Measurements from ENCODE around the gene KCND2.
A peak's percentile ranks its signal among the peaks of the same experiment; 100 is the strongest.

The KCND2 gene

GRCh38 chr7:120783273-120783672, 510.3 kb downstream of the KCND2 start:
- Histone ChIP-seq H3K9ac (no peak overlapping the region), H3K4me1 (no peaks in the 10 kb centered on the region), H3K4me3 (ENCODE audit: low read depth, low read length) (no peak overlapping the region), H3K27ac (no peak overlapping the region), H3K27me3 (ENCODE audit: control insufficient read depth, insufficient read depth, low read length) (no peaks in the 10 kb centered on the region), H2AFZ (no peak overlapping the region), H3K79me2 (no peaks in the 10 kb centered on the region), H3K9me3 (ENCODE audit: control insufficient read depth, low read length) (no peaks in the 10 kb centered on the region), H3K4me2 (ENCODE audit: low read length) (no peak overlapping the region), H3K36me3 (ENCODE audit: control insufficient read depth, insufficient read depth, low read length) (no peaks in the 10 kb centered on the region)
- TF ChIP-seq, protein P1, sequence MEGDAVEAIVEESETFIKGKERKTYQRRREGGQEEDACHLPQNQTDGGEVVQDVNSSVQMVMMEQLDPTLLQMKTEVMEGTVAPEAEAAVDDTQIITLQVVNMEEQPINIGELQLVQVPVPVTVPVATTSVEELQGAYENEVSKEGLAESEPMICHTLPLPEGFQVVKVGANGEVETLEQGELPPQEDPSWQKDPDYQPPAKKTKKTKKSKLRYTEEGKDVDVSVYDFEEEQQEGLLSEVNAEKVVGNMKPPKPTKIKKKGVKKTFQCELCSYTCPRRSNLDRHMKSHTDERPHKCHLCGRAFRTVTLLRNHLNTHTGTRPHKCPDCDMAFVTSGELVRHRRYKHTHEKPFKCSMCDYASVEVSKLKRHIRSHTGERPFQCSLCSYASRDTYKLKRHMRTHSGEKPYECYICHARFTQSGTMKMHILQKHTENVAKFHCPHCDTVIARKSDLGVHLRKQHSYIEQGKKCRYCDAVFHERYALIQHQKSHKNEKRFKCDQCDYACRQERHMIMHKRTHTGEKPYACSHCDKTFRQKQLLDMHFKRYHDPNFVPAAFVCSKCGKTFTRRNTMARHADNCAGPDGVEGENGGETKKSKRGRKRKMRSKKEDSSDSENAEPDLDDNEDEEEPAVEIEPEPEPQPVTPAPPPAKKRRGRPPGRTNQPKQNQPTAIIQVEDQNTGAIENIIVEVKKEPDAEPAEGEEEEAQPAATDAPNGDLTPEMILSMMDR (IDR thresholded peaks at IDR 0.05) = no peak

DNA sequence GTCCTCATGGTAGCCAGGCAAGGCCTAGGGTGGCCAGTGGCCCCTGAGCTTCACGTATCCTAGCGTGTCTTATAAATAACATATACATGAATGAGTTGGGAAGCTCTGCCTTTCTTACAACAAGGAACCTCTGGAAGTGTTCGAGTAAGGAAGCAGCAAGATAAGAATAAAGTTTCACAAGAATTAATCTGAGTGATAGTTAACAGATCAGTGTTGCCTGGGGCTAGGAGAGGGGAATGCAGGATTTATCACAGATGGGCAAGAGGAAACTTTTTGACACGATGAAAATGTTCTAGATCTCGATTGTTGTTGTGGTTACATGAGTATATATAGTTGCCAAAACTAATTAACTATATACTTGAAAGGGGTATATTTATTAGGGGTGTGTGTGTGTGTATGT, 510.7 kb downstream of the KCND2 start:
- Histone ChIP-seq H3K4me1 (no peaks in the 10 kb centered on the region), H3K27ac (no peak overlapping the region), H3K4me2 (ENCODE audit: low read length) (no peak overlapping the region), H3K27me3 (ENCODE audit: control insufficient read depth, insufficient read depth, low read length) (no peaks in the 10 kb centered on the region), H3K9ac (no peak overlapping the region), H3K79me2 (no peaks in the 10 kb centered on the region), H2AFZ (no peak overlapping the region), H3K4me3 (ENCODE audit: low read depth, low read length) (no peak overlapping the region), H3K36me3 (ENCODE audit: control insufficient read depth, insufficient read depth, low read length) (no peaks in the 10 kb centered on the region), H3K9me3 (ENCODE audit: control insufficient read depth, low read length) (no peaks in the 10 kb centered on the region)
- TF ChIP-seq, protein P1 (IDR thresholded peaks at IDR 0.05) = no peak

DNA sequence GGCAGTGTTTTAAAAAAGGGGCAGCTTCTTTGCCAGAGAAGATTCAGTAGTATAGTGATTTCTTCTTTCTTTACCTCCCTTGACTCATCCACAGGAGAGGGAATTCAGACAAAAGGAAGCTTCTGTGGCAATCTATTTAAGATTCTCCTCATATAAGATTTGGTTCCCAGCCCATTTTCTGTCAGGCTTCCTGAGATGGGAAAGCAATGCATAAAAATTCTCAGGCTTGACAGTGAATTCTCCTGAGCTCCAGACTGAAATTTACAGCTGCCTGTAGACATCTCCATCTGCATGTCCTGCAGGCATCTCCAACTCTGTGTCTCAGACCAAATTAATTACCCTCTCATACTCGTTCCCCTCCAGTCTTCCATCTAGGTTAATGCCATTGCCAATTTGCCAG, 512.1 kb downstream of the KCND2 start:
- Histone ChIP-seq H3K79me2 (no peaks in the 10 kb centered on the region), H3K9ac (no peak overlapping the region), H3K4me2 (ENCODE audit: low read length) (no peak overlapping the region), H3K36me3 (ENCODE audit: control insufficient read depth, insufficient read depth, low read length) (no peaks in the 10 kb centered on the region), H3K27ac (no peak overlapping the region), H3K4me3 (ENCODE audit: low read depth, low read length) (no peak overlapping the region), H2AFZ (no peak overlapping the region), H3K27me3 (ENCODE audit: control insufficient read depth, insufficient read depth, low read length) (no peaks in the 10 kb centered on the region), H3K9me3 (ENCODE audit: control insufficient read depth, low read length) (no peaks in the 10 kb centered on the region), H3K4me1 (no peaks in the 10 kb centered on the region)
- TF ChIP-seq, protein P1 (IDR thresholded peaks at IDR 0.05) = no peak

DNA sequence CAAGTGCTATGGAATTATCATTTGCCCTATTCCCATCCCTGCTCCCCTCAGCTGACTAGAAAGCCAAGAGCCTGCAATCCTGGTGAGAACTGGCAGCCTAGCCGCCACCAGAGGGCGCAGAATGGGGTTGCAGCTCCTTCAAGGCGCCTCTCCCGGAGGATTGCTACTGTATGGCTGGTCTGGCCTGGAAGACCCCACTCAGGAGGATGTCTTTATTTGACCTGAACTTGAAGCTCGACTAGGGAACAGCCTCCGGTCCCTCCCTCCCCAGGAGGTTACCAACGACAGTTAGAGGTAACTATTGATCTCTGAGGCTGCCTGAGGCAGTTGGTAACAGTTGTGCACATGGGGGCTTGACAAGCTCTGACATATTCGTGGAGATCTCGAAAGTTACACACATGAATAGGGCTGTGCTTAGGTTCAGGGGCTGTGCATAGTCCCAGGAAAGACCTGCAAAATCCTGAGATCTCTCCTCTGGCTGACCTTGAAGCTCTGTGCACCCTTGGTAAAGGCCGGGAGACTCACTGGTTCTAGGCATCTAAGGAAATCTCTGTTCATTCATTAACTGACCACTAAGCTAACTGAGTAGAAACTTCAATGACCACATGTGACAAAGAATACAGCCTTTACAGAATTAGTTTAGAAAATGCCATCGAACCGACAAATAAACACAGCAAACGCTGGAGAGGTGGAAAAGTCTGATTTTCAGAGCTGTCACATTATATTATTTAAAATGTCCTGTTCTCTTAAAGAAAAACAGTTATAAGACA, 519.3 kb downstream of the KCND2 start:
- H3K36me3 ChIP-seq (ENCODE audit: control insufficient read depth, insufficient read depth, low read length) = no peaks in the 10 kb centered on the region
- TF ChIP-seq, protein P1 (IDR thresholded peaks at IDR 0.05) = peak; percentile 75
- H3K27me3 ChIP-seq (ENCODE audit: control insufficient read depth, insufficient read depth, low read length) = no peaks in the 10 kb centered on the region
- H3K9me3 ChIP-seq (ENCODE audit: control insufficient read depth, low read length) = no peaks in the 10 kb centered on the region
- no peak overlapping the region for H3K27ac ChIP-seq
- no peaks in the 10 kb centered on the region for H3K4me1 ChIP-seq
- H2AFZ ChIP-seq = no peak overlapping the region
- H3K79me2 ChIP-seq = no peaks in the 10 kb centered on the region
- H3K4me2 ChIP-seq (ENCODE audit: low read length) = no peak overlapping the region
- no peak overlapping the region for H3K4me3 ChIP-seq (ENCODE audit: low read depth, low read length)
- H3K9ac ChIP-seq = no peak overlapping the region

- Histone ChIP-seq H3K27me3 (ENCODE audit: control insufficient read depth, insufficient read depth, low read length) (no peaks in the 10 kb centered on the region), H3K4me3 (ENCODE audit: low read depth, low read length) (no peak overlapping the region), H2AFZ (no peak overlapping the region), H3K4me1 (no peaks in the 10 kb centered on the region), H3K9ac (no peak overlapping the region), H3K36me3 (ENCODE audit: control insufficient read depth, insufficient read depth, low read length) (no peaks in the 10 kb centered on the region), H3K4me2 (ENCODE audit: low read length) (no peak overlapping the region), H3K27ac (no peak overlapping the region), H3K9me3 (ENCODE audit: control insufficient read depth, low read length) (no peaks in the 10 kb centered on the region), H3K79me2 (no peaks in the 10 kb centered on the region)
- TF ChIP-seq, protein P1 (IDR thresholded peaks at IDR 0.05) = no peak
These were observed 519.8 kb downstream of the KCND2 start for GRCh38 chr7:120792861-120793130.

Measured in parathyroid adenoma (tissue), 2 donors.